ENCODE data around the gene SIRPA. TPM values are rescaled to one million over a fixed set of nuclear protein-coding genes. Genes with fewer than 3 reads are reported as not detected.
A peak's percentile ranks its signal among the peaks of the same experiment; 100 is the strongest.

The SIRPA gene
- total RNA-seq, 1 experiment from 2014 or later: 6.0 TPM

- DNase-seq: no peak
- H2BK12ac ChIP-seq (ENCODE audit: insufficient read length, low read depth, low read length): no peak overlapping the region
- H3K18ac ChIP-seq (ENCODE audit: insufficient read length, low read depth, low read length): no peak overlapping the region
- no peak overlapping the region for H2BK120ac ChIP-seq (ENCODE audit: low read depth, low read length, poor library complexity, severe bottlenecking)
- H3K79me1 ChIP-seq (ENCODE audit: insufficient read depth, low read depth, low read length, poor library complexity, severe bottlenecking): no peaks in the 10 kb centered on the region
- WGBS (ENCODE audit: extremely low coverage, insufficient read length, low lambda C conversion rate): no CpG with 5 or more reads among the region's 9 CpGs
- H3K79me2 ChIP-seq (ENCODE audit: insufficient read depth, low read length): no peaks in the 10 kb centered on the region
- H3K23me2 ChIP-seq (ENCODE audit: insufficient read length, low read depth, low read length, poor library complexity, severe bottlenecking): no peaks in the 10 kb centered on the region
- H3K4ac ChIP-seq (ENCODE audit: low read depth, low read length): no peak overlapping the region
- peaks cover 2% of the 10 kb centered on the region for H4K20me1 ChIP-seq (ENCODE audit: control insufficient read depth, insufficient read depth, insufficient read length)
- peak overlapping the region in 2 of 3 experiments; percentile 3 to 25; a peak in 1 of 7 replicates for H3K27ac Mint-ChIP-seq
- no peak overlapping the region for H2BK5ac ChIP-seq (ENCODE audit: insufficient read length, low read length)
- H3K36me3 Mint-ChIP-seq (ENCODE audit: insufficient read depth in 1 of 3, low read depth in 3 of 3): no peaks in the 10 kb centered on the region
- H3K4me3 Mint-ChIP-seq: no peak overlapping the region
- no peak overlapping the region for H3T11ph ChIP-seq (ENCODE audit: low read length)
- H3K4me1 ChIP-seq (ENCODE audit: insufficient read depth, low read length): no peaks in the 10 kb centered on the region
- no peak overlapping the region for H3K56ac ChIP-seq (ENCODE audit: insufficient read length, low read depth, low read length)
- no peak overlapping the region for H4K5ac ChIP-seq (ENCODE audit: insufficient read length, low read depth, low read length)
- H2AK5ac ChIP-seq (ENCODE audit: insufficient read length, low read length): no peak overlapping the region
- no peaks in the 10 kb centered on the region for H3K9me3 ChIP-seq (ENCODE audit: control insufficient read depth, low read depth, low read length)
- no peak overlapping the region for H3K27ac ChIP-seq (ENCODE audit: insufficient read length, low read depth, low read length)
- H4K91ac ChIP-seq (ENCODE audit: insufficient read length, low read depth, low read length): no peak overlapping the region
- no peaks in the 10 kb centered on the region; a peak in 1 of 5 replicates for H3K9me3 Mint-ChIP-seq
- H2BK20ac ChIP-seq (ENCODE audit: low read depth, low read length, poor library complexity, severe bottlenecking): no peak overlapping the region
- H2AFZ ChIP-seq (ENCODE audit: low read length): no peak overlapping the region
- no peak overlapping the region for H3K23ac ChIP-seq (ENCODE audit: insufficient read length, low read depth, low read length)
- no peaks in the 10 kb centered on the region for H3K27me3 ChIP-seq (ENCODE audit: insufficient read depth, low read length)
- H3K14ac ChIP-seq (ENCODE audit: insufficient read depth, low read length): no peak overlapping the region
- no peak overlapping the region for H2BK15ac ChIP-seq (ENCODE audit: low read depth, low read length)
- H4K8ac ChIP-seq (replicated peaks; ENCODE audit: insufficient read length, low read depth, low read length): no peak overlapping the region
- H3K27me3 Mint-ChIP-seq (ENCODE audit: low read depth): peaks cover 2% of the 10 kb centered on the region; the same call in 1 of the 2 replicates
- no peak overlapping the region for H3K9ac ChIP-seq (ENCODE audit: extremely low read depth, insufficient read length, low read length)
- H3K4me1 Mint-ChIP-seq: peaks cover 15 to 18% of the 10 kb centered on the region in 2 experiments
- H3K4me2 ChIP-seq (ENCODE audit: insufficient read depth, insufficient read length, low read length): no peak overlapping the region
- TF ChIP-seq CTCF (conservative IDR thresholded peaks at IDR 0.05): no peak
Observed at GRCh38 chr20:1906361-1907051, 11.3 kb downstream of the SIRPA start.

Measured in H9 (cell line).